GM18499 (cell line): ENCODE measurements around the gene NTRK1.

Experiments used
- ATAC-seq: cut with Tn5 transposase; IDR thresholded peaks from one replicate; pipeline ENCODE4 v1.9.1; 2021; ENCODE audit warnings: moderate number of reproducible peaks; ENCODE audit not compliant: insufficient read depth, unreplicated experiment

The NTRK1 gene

GRCh38 chr1:156928043-156928602, 67.5 kb downstream of the NTRK1 start:
- no peak for ATAC-seq

DNA sequence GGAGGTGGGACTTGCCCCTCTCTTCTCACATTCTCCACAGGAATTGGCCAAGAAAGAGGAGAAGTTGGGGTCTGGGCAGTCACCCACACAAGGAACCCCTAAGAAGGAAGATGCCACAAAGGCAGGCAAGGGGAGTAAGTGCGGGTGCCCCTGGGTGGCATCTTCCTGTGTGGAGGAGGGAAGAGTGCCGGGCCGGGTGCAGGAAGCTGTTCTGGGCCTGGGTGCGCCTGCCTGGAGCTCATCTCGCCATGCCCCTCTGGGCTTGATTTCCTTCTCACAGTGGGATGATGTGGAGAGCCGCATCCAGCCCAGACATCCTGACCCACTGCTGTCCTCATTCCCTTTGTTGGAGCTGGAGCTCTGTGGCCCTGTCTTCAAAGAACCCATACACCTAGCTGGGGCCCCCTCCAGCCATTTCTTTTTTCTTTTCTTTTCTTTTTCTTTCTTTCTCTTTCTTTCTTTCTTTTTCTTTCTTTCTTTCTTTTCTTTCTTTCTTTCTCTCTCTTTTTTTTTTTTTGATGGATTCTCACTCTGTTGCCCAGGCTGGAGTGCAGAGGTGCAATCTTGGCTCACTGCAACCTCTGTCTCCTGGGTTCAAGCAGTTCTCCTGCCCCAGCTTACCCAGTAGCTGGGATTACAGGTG, 69.1 kb downstream of the NTRK1 start:
- ATAC-seq = no peak

GRCh38 chr1:156930483-156930882, 69.8 kb downstream of the NTRK1 start:
- ATAC-seq = no peak
